GM12878 (cell line): ENCODE data around the gene RGS6. TPM values are rescaled to one million over a fixed set of nuclear protein-coding genes. Genes with fewer than 3 reads are reported as not detected.

ENCODE experiments used
- ATAC-seq: fragments of 200-7000 bp; cut with Tn5 transposase; 3 replicates; pipeline ENCODE4 v1.9.1; 2020; ENCODE audit warnings: mild to moderate bottlenecking, moderate library complexity
- BruUV-seq: library from RNA; stranded (reverse); fragments of 400-500 nt; replicated peaks from 2 replicates; lab custom pipeline; 2021; lab: Mats Ljungman, UMichigan
- CTCF ChIA-PET: fragments of 300-600 bp; sonication (Branson Sonifier 250); formaldehyde crosslinking; extraction: SDS; loops from one replicate; lab custom pipeline; 2021; ENCODE audit warnings: inconsistent platforms; lab: Yijun Ruan, JAX
- POLR2A ChIA-PET: fragments of 350-600 bp; formaldehyde crosslinking; extraction: SDS; loops from one replicate; lab custom pipeline; 2021; ENCODE audit warnings: inconsistent platforms; lab: Charles Lee
- RAD21 ChIA-PET: fragments of 300-600 bp; sonication (Branson Sonifier 250); formaldehyde crosslinking; loops from one replicate; lab custom pipeline; 2023; ENCODE audit warnings: antibody characterized with exemption; ENCODE audit not compliant: unreplicated experiment; lab: Charles Lee
- SMC1A ChIA-PET: fragments of 300-600 bp; sonication (Branson Sonifier 250); formaldehyde crosslinking; loops from one replicate; lab custom pipeline; 2023; ENCODE audit not compliant: unreplicated experiment, uncharacterized antibody; lab: Charles Lee
- DNase-seq: peaks from one replicate; pipeline ENCODE4 v3.0.0-alpha.2; 2011; ENCODE audit warnings: low read depth, low spot score
- FAIRE-seq: peaks from 3 replicates; lab custom pipeline; 2011; peaks lifted over from hg19 to GRCh38; lab: Jason Lieb, UNC
- H2AFZ ChIP-seq: 2 replicates; pipeline ENCODE4 v1.6.0; 2011; ENCODE audit warnings: low read depth, low read length, control low read depth; ENCODE audit not compliant: control insufficient read depth
- H3K27ac ChIP-seq: 2 replicates; pipeline ENCODE4 v1.5.1; 2011; ENCODE audit warnings: control low read depth; ENCODE audit not compliant: control insufficient read depth, insufficient read depth
- H3K27me3 ChIP-seq, 2 experiments: replicated peaks in 1 of 2; 2 replicates each; pipeline versions ENCODE4 v1.6.0 to v1.6.1; 2011; ENCODE audit warnings: low read length in 1 of 2; ENCODE audit not compliant: control insufficient read depth in 2 of 2, insufficient read depth in 2 of 2
- H3K36me3 ChIP-seq, 2 experiments: 2 replicates each; pipeline ENCODE4 v1.5.1; 2011; ENCODE audit warnings: low read length in 1 of 2; ENCODE audit not compliant: control insufficient read depth in 2 of 2, insufficient read depth in 2 of 2
- H3K4me1 ChIP-seq: 2 replicates; pipeline ENCODE4 v1.6.1; 2011; ENCODE audit warnings: mild to moderate bottlenecking, low read length, moderate library complexity, mixed read lengths; ENCODE audit not compliant: control insufficient read depth, insufficient read depth
- H3K4me2 ChIP-seq: 2 replicates; pipeline ENCODE4 v1.6.0; 2011; ENCODE audit warnings: control low read depth; ENCODE audit not compliant: control insufficient read depth, insufficient read depth
- H3K4me3 ChIP-seq: fragments of 200-600 bp; sonication (generic); 2 replicates; pipeline ENCODE4 v1.5.1; 2016
- H3K79me2 ChIP-seq: 2 replicates; pipeline ENCODE4 v1.6.0; 2011; ENCODE audit warnings: low read length; ENCODE audit not compliant: control insufficient read depth, insufficient read depth
- H3K9ac ChIP-seq: 2 replicates; pipeline ENCODE4 v1.8.0; 2011; ENCODE audit warnings: low read length, control low read depth, mixed read lengths; ENCODE audit not compliant: control insufficient read depth, insufficient read depth
- H3K9me3 ChIP-seq: replicated peaks from 3 replicates; pipeline ENCODE4 v1.5.1; 2011; ENCODE audit warnings: mild to moderate bottlenecking, low read length; ENCODE audit not compliant: control insufficient read depth, insufficient read depth
- H4K20me1 ChIP-seq: 2 replicates; pipeline ENCODE4 v1.6.0; 2011; ENCODE audit not compliant: control insufficient read depth, insufficient read depth
- BMI1 ChIP-seq: fragments of 450-650 bp; IDR thresholded peaks from 2 replicates; pipeline ENCODE4 v1.6.1; 2016; ENCODE audit warnings: mild to moderate bottlenecking, moderate library complexity, borderline replicate concordance
- CHD1 ChIP-seq: IDR thresholded peaks from 2 replicates; pipeline ENCODE4 v1.6.1; 2012; ENCODE audit warnings: low read depth, low read length, improper control_type of control experiment
- DPF2 ChIP-seq: fragments of 450-650 bp; IDR thresholded peaks from 2 replicates; pipeline ENCODE4 v1.6.1; 2017; ENCODE audit warnings: mild to moderate bottlenecking
- GABPA ChIP-seq: IDR thresholded peaks from 2 replicates; pipeline ENCODE4 v1.6.1; 2014; ENCODE audit warnings: antibody characterized with exemption, low read depth, mild to moderate bottlenecking, inconsistent platforms
- HDGF ChIP-seq: fragments of 450-650 bp; IDR thresholded peaks from 2 replicates; pipeline ENCODE4 v1.6.1; 2016; ENCODE audit warnings: antibody characterized with exemption
- IKZF2 ChIP-seq, 2 experiments: fragments of 450-650 bp; IDR thresholded peaks; 2 replicates each; pipeline ENCODE4 v1.6.1; 2017; ENCODE audit warnings: mild to moderate bottlenecking in 2 of 2, moderate library complexity in 2 of 2
- RAD21 ChIP-seq: IDR thresholded peaks from 2 replicates; pipeline ENCODE4 v1.6.1; 2011; ENCODE audit warnings: mild to moderate bottlenecking, low read depth, low read length, moderate library complexity; ENCODE audit not compliant: insufficient read depth
- SIX5 ChIP-seq: IDR thresholded peaks from 2 replicates; pipeline ENCODE4 v1.6.1; 2011; ENCODE audit warnings: mild to moderate bottlenecking, low read depth, low read length, moderate library complexity; ENCODE audit not compliant: severe bottlenecking
- SMAD5 ChIP-seq: IDR thresholded peaks from 2 replicates; pipeline ENCODE4 v1.6.1; 2016; ENCODE audit warnings: antibody characterized with exemption, low read depth
- SMARCA5 ChIP-seq: fragments of 450-650 bp; IDR thresholded peaks from 2 replicates; pipeline ENCODE4 v1.6.1; 2017; ENCODE audit warnings: mild to moderate bottlenecking
- SUPT20H ChIP-seq: IDR thresholded peaks from 2 replicates; pipeline ENCODE4 v1.6.1; 2011; ENCODE audit warnings: low read depth, mild to moderate bottlenecking, low read length, moderate library complexity, borderline replicate concordance; ENCODE audit not compliant: control insufficient read depth
- TCF7 ChIP-seq: IDR thresholded peaks from 2 replicates; pipeline ENCODE4 v1.6.1; 2014; ENCODE audit warnings: antibody characterized with exemption, borderline replicate concordance
- ZNF274 ChIP-seq: IDR thresholded peaks from one replicate; pipeline ENCODE4 v1.8.0; 2011; ENCODE audit not compliant: insufficient read length, insufficient read depth
- WGBS: methylation state at CpG from one replicate; pipeline ENCODE4 v1.1.6; 2016; ENCODE audit warnings: low lambda C conversion rate; ENCODE audit not compliant: insufficient replicate concordance, insufficient coverage; ENCODE audit errors: missing lambda C conversion rate; 5-methylcytosine and 5-hydroxymethylcytosine counted together
- in situ Hi-C: fragments of 300-500 bp; cut with MboI; formaldehyde crosslinking; loops from 9 replicates; pipeline ENCODE4 v1.14.3; 2018; ENCODE audit warnings: mixed read lengths
- intact Hi-C: fragments of 100-400 bp; cut with micrococcal nuclease; formaldehyde crosslinking; loops from one replicate; pipeline ENCODE4 v1.14.2; 2022; ENCODE audit not compliant: unreplicated experiment
- polyA plus RNA-seq, 11 experiments: library from polyadenylated mRNA; depleted of rRNA in 4 of 11; unstranded in 6 of 11; stranded (reverse) in 5 of 11; fragments of >200 nt; fragmentation: Nextera tagmentation in 4 of 11; fragmentation: Illumina TruSeq in 1 of 11; extraction: Ambion mirVana in 4 of 11; extraction: Trizol in 1 of 11; gene quantifications; 1 replicate in 1 of 11; 2 replicates in 10 of 11; pipeline versions ENCODE4 v1.2.1 to v1.2.3, GENCODE V29; 2011 to 2016; ENCODE audit warnings: inconsistent platforms in 2 of 11, missing spikeins in 2 of 11, low read depth in 1 of 11
- total RNA-seq, 4 experiments: library from RNA; depleted of rRNA in 3 of 4; stranded (reverse); fragments of >200 nt in 3 of 4; fragmentation: Illumina TruSeq in 1 of 4; extraction: Trizol in 1 of 4; gene quantifications; 2 replicates each; pipeline versions ENCODE4 v1.2.1 to v1.2.3, GENCODE V29; 2013 to 2021
- TF ChIP-seq, protein P1 (sequence below): IDR thresholded peaks from 2 replicates; pipeline ENCODE4 v1.6.1; 2011; ENCODE audit warnings: borderline replicate concordance, low read depth, mild to moderate bottlenecking, moderate library complexity, low read length; ENCODE audit not compliant: insufficient read depth, poor library complexity, severe bottlenecking

The RGS6 gene
- total and polyA plus RNA-seq, 10 of the 15 experiments (the other 5 are each of a cell fraction or from before 2014, with no cell fraction given), result 3.9 to 18.1 (median 12.4) TPM

GRCh38 chr14:72236629-72237028, 304.4 kb downstream of the RGS6 start:
- Histone ChIP-seq H3K4me1 (no peaks in the 10 kb centered on the region), H3K79me2 (no peaks in the 10 kb centered on the region), H3K4me3 (no peak overlapping the region), H3K36me3 (no peaks in the 10 kb centered on the region), H3K27ac (no peak overlapping the region), H3K9me3 (no peaks in the 10 kb centered on the region), H3K4me2 (no peak overlapping the region), H3K9ac (no peak overlapping the region), H4K20me1 (no peaks in the 10 kb centered on the region), H2AFZ (no peak overlapping the region), H3K27me3 (no peaks in the 10 kb centered on the region)
- intact Hi-C loops, result no loop called here
- TF ChIP-seq BMI1, result no peak
- no peak for FAIRE-seq
- no peak for DNase-seq
- no TSS peak for BruUV-seq
- ATAC-seq, result no peak
- WGBS, result 49% methylated on average over 22 of the region's 22 CpGs
- RAD21 ChIA-PET, result no interaction called here
- SMC1A ChIA-PET, result interaction anchor here (0.7 to 3.2 kb wide), 7 partner anchors 9 to 265 kb away, joined by 3 to 15 read pairs (median 3); no protein-coding TSS in a partner anchor
- in situ Hi-C loops, result no loop called here
- POLR2A ChIA-PET, result no interaction called here
- CTCF ChIA-PET, result interaction anchor here (1.8 kb wide), 1 partner anchor 182 kb away, joined by 5 read pairs; no protein-coding TSS in a partner anchor

DNA sequence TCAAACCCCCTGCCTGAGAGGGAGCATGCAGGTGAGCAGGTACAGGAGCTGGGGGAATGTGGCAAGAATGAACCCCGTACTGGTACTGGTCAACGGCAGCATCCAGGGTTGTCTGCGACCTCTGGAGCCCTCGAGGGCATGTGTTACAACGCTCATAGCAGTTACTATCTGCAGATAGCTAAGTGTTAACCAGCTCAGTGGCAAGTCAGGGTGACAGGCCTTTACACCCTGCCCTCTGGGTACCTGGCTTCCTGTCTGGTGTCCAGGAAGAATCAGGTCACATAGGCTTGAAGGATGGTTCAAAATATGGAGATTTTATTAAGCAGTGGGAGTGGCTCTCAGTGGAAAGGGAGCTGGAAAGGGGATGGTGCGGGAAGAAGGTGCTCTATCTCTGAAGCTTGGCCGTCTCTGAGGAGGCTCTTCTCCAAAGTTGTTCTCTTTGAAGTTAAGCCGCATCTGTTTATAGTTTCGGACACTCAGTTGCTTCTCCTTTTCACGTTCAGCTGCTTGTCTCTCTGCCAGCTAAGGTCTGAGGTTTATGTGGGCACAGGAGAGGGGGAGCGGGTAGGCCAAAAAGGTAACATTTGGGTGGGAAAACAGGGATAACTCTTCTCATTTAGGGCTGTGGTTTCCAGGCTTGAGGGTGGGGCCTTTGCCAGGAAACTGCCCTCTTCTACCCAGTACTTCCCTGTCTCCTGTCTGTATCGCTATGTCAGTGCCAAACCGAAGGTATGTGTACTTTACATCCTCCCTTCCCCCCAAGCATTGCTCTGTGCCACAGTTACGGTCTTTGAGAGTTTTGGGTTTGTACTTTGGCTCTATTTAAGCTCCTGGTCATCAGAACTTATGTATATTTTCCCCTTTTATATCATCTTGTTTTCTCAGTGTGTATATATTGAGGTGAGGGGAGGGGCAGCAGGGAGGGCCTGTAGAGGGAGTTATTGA, 305.8 kb downstream of the RGS6 start:
- H3K9ac ChIP-seq, result no peak overlapping the region
- H3K4me1 ChIP-seq, result no peaks in the 10 kb centered on the region
- H3K36me3 ChIP-seq, result no peaks in the 10 kb centered on the region
- ChIA-PET POLR2A (interaction anchor here (0.6 to 1.2 kb wide), 2 partner anchors 29 to 39 kb away, joined by 3 read pairs; no protein-coding TSS in a partner anchor), RAD21 (interaction anchor here (0.7 to 1.8 kb wide), 9 partner anchors 9 to 215 kb away, joined by 3 to 6 read pairs (median 3); no protein-coding TSS in a partner anchor), SMC1A (interaction anchor here (0.6 to 1.6 kb wide), 11 partner anchors 8 to 215 kb away, joined by 3 to 9 read pairs (median 4); no protein-coding TSS in a partner anchor), CTCF (interaction anchor here (0.6 to 1.8 kb wide), 7 partner anchors 11 to 382 kb away, joined by 3 to 5 read pairs (median 3); no protein-coding TSS in a partner anchor)
- no peak overlapping the region for H3K27ac ChIP-seq
- H3K4me2 ChIP-seq, result no peak overlapping the region; the same call in 1 of the 2 replicates
- H3K27me3 ChIP-seq, result no peaks in the 10 kb centered on the region
- no peak overlapping the region for H3K4me3 ChIP-seq
- no peaks in the 10 kb centered on the region for H3K9me3 ChIP-seq
- 12% methylated on average over 14 of the region's 14 CpGs for WGBS
- no peaks in the 10 kb centered on the region for H4K20me1 ChIP-seq
- in situ Hi-C loops, result no loop called here
- no peaks in the 10 kb centered on the region for H3K79me2 ChIP-seq
- no peak for FAIRE-seq
- H2AFZ ChIP-seq, result no peak overlapping the region
- intact Hi-C loops, result no loop called here
- DNase-seq, result peak; percentile 8
- no TSS peak for BruUV-seq
- peak; percentile 82 for ATAC-seq
- TF ChIP-seq CHD1, result no peak
- TF ChIP-seq, protein P1, sequence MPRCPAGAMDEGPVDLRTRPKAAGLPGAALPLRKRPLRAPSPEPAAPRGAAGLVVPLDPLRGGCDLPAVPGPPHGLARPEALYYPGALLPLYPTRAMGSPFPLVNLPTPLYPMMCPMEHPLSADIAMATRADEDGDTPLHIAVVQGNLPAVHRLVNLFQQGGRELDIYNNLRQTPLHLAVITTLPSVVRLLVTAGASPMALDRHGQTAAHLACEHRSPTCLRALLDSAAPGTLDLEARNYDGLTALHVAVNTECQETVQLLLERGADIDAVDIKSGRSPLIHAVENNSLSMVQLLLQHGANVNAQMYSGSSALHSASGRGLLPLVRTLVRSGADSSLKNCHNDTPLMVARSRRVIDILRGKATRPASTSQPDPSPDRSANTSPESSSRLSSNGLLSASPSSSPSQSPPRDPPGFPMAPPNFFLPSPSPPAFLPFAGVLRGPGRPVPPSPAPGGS, result no peak
- no peak for TF ChIP-seq SUPT20H
- TF ChIP-seq SMAD5, result no peak
- no peak for TF ChIP-seq HDGF
- no peak for TF ChIP-seq ZNF274
- TF ChIP-seq DPF2, result 0 out of 2 replicates have a peak, but pooled peaks have one; percentile 22
- no peak for TF ChIP-seq SIX5
- peak; percentile 62 to 63; a peak in 3 of 4 replicates for TF ChIP-seq IKZF2 (IDR thresholded peaks at IDR 0.05)
- 0 out of 2 replicates have a peak, but pooled peaks have one; percentile 49 for TF ChIP-seq TCF7
- TF ChIP-seq SMARCA5, result 0 out of 2 replicates have a peak, but pooled peaks have one; percentile 43
- no peak for TF ChIP-seq RAD21
- no peak for TF ChIP-seq GABPA
